SKM-1 (cell line): ENCODE results near the gene CD300LF.
A peak's percentile ranks its signal among the peaks of the same experiment; 100 is the strongest.

Source experiments
- DNase-seq: peaks from one replicate; lab custom pipeline; 2025; ENCODE audit not compliant: unreplicated experiment; lab: John Stamatoyannopoulos, UW

The CD300LF gene

DNA sequence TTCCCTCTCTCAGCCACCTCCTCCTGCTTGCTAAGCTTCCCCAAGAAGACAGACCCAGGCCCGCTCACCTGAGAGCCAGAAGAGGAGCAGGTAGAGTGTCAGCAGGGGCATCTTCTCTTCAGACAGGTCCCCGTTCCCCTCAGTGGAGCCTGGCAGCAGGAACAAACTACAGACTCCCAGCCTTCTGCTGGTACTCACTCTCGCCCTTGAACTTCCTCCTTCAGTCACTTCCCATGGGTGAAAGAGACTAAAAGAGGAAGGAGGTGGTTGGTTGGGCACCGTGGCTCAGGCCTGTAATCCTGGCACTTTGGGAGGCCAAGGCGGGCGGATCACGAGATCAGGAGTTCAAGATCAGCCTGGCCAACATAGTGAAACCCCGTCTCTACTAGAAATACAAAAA, at the start of gene CD300LF:
CD300LF (minus strand) TSS at position 168 of the 400 bp plus-strand sequence; CDS start at position 111, 57 bp downstream.
- DNase-seq, result peak; percentile 91

DNA sequence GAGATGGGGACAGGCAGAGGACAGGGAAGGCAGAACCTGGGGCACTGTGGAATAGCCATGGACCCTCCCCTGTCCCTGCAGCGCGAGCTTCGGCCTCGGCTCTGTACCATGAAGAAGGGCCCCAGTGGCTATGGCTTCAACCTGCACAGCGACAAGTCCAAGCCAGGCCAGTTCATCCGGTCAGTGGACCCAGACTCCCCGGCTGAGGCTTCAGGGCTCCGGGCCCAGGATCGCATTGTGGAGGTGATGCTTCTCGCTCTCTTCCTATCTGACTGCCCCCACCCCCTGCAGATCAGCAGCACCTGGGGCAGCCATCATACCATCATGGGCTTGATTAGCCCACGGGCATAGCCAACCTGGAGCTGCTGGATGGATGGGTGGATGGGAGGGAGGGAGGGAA, 49.2 kb upstream of the CD300LF start:
- no peak for DNase-seq

DNA sequence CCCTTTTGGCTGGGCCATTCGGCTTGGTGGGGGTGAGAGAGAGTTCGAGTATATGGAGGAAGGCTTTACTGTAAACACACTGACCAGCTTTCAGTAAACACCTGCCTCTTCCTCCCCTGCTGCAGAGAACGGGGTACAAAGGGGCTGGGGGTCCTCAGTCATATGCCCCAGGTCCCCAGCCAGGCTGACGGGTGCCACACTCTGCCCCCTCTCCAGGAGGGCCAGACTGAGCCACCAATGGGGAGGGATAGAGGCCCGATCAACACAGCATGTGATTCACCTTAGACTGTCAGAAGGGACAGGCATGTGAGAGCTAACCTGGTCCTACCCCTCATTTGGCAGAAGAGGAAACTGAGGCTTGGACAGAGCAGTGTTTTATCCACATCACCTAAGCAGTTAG, 48.7 kb upstream of the CD300LF start:
- no peak for DNase-seq

DNA sequence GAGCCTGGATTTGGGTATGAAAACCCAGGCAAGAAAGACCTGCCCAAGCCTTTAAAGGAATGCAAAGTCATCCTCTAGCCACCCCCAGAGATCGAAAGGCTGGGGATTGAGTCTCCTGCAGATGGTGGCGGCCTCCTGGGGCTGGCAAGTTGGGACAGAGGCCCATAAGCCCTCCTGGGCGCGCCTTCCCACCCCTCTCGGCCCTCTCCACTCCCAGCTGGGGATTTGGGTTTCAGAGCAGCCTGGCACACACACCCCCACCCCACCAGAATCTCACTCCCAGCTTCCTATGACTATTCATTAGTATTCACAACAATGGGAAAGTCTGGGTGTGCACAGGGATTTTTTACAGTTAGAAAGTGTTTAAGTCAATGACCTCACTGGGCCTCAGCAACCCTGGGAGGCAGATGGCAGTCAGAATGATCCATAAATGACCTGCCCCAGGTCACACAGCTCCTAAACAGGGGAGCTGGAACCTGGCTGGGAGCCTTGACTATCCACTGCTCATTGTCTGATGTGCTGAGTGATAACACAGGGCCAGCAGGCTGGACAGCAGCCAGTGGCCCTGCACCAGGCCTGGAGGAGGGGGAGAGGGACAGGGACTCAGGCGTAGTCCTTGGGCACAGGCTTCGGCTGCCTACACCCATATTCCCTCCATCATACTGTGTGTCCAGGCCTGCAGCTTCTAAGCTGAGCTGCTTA, 47.8 kb upstream of the CD300LF start:
- DNase-seq, result no peak

DNA sequence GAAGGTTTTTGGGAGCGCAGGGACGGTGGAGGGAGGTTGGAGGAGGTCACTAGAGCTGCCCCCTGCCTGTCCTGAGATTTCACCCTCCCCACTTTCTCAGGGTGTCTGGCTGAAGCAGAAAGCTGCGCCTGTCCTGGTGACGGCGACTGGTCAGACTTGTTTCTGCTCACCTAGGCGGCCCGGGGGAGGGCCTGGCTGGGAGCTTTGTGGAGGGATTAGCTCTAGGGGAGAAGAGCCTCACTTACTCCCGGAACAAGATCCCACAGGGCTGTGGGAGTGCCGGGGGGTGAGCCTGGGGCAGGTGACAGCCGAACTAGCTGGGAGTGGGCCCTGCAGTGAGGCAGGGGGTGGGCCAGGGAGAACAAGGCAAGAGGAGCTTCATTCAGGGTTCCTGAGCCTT, 47.2 kb upstream of the CD300LF start:
- DNase-seq, result no peak

DNA sequence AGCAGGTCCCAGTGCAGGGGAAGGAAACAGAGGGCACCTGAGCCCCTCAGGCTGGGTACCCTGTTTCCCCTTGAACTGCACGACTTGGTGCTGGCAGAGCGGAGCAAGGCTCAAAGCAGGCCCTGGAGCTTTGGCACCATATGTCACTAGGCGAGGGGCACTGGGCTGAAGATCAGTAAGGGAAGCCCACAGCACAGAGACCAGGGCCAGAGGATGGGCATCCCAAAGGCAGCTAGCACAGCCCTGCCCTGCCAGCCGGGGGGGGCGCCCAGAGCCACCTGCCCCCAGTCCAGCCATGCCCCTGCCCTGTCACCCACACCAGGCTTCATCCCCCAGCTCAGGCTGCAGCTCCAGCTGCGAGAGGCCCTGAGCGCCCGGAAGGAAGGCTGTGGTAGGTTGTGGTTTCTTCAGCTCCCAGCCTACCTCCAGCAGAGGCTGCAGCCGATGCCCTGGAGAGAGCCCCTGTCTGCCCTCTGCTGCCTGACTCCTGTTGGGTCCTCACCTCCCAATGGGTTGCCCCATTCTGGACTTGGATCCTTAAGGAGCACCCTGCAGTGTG, 46.6 kb upstream of the CD300LF start:
- DNase-seq, result no peak

DNA sequence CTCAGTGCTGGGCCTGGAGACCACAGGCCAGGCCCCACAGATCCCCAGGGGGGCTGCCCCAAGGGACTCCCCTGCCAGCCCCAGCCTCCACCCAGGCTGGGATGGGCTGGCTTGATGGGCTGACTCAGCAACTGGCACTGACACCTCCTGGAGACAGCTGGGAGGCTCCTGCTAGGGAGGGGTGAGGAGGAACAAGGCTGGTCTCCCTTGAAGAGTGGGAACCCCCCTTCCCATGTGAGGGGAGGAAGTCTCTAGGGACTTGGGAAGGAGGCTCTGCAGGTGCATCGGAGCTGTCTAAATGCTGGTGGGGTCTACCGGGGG, 46.1 kb upstream of the CD300LF start:
- no peak for DNase-seq

DNA sequence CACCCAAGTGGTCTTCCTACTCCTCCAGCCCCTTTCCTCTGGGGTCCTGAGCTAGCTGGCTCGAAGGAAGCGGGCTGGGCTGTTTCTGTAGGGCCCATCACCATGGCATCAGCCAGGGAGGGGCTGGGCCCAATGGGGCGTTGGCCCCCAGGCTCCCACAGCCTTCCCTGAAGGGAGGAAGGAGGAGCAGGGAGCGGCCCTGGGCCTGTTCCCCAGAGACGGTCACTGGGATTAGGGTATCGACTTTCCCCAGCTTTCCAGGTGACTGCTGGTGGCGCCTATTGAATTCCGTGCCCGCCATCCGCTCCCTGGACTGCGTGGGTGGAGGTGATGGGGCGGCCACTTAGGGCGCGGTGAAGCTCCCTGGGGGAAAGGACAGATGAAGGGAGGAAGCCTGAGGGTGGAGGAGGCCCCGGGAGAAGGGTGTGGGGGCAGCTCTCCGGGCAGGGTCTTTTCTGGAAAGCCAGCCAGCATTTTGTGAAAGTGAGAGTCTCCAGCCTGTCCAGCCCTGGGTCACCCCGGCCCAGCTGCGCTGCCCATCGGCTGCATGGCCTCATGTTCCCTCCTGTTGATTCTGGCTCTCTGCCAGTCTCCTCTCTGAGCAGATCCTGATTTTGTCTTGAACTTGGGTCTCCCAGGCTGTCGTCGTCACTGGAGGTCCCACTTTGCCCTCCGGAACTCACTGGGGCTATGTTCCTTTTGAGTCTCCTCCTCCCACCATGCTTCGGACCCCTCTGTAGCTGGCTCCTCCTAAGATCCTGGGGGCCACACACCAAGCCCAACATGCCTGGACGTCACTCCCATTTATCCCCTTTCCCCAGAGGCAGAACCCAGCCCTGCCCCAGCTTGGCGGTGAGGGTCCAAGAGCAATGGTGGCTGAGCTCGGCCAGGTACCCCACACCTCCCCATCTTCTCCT, 45.5 kb upstream of the CD300LF start:
- no peak for DNase-seq

DNA sequence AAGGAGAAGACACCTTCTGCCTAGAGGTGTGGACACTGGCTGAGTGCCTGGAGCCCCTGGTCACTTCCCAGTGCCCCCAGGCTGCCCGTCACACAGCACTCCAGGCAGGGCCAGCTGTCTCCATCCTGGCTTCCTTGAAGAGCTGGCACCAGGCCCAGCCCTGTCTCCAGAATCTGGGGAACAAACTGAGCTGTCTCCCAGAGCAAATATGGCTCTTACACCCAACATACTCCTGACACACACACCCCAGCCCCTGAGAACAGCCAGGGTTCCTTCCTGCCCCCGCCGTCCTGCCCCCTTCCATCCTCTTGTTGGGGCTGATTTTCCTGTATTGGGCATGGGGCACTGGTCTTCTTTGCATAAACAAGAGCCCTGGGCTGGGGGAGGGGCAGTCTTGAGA, 44.8 kb upstream of the CD300LF start:
- DNase-seq, result no peak

DNA sequence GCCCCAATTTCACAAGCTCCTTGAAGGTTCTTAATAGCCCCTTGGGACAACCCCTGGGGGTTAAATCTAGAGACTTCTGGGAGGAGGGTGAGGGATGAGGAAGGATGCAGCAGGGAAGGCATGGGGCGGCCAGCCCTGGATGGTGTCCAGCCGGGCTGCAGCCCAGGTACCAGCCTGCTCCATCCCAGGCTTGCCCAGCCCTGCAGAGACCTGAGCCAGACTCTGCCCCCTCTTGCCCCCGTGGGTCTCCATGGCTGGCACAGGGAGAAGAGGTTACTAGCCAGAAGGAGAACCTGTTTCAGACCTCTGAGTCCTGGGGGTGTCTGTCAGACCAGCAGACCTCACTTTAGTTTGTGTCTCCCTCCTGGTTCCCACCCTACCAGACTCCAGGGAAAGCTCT, 44.2 kb upstream of the CD300LF start:
- no peak for DNase-seq

DNA sequence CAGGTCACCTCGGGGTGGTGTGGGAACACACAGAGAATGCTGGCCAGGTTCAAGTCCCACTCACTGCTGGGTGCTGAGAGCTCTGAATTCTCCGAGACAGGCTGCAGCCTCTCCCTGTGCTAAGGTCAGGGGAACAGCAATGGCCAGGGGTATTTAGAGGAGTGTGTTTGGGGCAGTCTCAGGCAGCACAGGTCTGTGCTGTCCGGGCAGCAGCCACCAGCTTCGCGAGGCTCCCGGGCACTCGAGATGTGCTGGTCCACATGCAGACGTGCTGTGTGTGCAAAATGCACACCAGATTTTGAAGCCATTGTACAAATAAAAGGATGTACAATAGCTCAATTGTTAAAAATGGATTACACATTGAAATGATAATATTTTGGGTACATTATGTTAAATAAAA, 42.8 kb upstream of the CD300LF start:
- DNase-seq, result no peak

DNA sequence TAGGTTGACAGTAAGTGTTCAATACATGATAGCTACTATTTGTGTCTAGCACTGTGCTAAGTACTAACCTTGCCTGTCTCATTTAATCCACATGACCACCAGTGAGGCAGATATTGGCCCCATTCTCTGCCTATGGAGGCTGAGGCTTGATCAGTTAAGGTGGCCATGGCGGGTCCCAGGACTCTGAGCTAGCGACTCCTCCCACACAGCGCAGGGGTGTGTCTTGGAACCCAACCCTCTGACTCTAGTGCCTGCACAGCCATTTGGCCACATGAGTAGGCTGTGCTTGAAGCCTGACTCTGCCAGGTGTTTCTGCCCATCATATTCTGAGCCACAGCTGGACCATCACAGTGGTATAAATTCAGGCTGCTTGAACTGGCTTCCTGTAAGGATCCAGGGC, 42.1 kb upstream of the CD300LF start:
- DNase-seq, result no peak

DNA sequence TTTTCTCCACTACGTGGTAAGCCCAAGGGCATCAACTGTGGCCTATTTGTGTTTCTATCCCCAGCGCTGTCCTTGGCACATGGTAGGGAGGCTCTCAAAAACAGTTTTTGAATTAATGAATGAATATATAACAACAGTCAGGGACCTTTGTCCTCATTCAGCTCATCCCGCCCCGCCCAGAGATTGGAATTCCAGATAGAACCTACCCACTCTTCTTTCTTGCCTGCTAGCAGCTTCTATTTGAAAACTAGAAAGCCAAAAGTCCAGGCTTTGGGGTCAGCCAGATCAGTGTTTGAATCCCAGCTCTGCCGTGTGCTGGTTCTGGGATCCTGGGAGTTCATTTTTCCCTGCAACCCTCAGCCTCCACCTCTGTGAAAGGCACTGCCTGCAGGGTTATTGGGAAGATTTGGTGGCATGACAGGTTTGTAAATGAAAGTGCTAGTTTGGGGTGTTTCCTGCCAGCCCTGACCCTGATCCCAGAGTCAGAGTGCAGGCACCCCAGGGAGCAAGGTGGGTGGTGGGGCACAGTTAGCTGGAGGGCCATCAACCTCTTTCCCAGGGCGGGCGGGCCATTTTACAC, 40.2 kb upstream of the CD300LF start:
- DNase-seq, result no peak

DNA sequence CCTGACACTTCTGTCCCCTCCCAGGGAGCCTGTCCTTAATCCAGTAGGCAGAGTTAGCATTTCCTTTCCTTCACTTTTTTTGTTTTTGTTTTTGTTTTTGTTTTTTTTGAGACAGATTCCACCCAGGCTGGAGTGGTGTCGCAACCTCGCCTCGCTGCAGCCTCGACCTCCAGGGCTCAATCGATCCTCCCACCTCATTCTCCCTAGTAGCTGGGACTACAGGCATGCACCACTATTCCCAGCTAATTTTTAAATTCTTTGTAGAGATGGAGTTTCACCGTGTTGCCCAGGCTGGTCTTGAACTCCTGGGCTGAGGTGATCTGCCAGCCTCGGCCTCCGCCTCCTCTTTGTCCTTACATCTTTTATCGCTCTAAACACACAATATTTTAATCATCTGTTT, 39.7 kb upstream of the CD300LF start:
- DNase-seq, result no peak

DNA sequence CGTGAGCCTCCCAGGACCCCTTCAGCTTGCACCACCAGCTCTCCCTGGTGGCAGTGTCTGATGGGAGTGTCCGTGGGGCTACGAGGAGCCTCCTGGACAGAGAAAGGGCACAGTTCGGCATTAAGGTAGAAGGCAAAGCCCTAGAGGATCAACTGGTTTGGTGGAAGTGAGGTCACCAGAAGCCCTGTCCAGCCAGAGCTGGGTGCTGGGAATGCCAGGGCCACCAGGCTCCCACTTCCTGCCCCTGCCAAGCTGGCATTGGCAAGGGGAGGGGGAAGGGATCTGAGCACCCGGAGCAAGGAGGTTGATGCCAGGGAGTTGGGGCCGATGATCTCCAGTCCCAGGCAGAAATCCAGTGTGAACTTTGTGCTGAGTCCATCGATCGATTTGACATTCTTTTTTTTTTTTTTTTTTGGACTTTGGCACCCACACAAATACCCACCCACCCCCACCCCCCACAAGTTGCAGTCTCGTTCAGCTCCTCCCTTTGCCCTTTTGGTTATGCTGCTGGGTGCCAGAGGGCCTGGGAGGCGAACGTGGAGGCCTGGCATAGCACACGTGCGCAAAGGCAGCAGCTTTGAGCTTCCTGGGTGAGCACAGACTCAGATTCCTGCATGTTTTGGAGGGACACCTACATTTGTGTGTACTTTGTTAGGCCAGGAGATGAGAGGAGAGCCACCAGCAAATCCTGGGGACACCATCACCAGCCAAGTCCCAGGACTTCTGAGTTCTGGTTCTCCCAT, 37.8 kb upstream of the CD300LF start:
- DNase-seq, result no peak

DNA sequence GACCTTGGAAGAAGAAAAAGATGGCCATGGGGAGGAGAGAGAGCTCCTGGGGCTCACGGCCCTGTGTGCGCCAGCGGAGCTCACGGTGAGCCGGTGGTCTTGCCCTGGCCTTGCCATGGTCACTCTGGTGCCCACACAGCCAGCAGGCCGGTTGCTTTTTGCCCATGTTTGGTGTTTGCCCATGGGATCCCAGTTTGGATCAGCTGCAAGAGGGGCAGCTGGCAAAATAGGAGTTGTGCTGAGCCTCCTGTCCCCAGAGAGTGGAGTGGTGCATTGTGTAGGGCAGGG, 37.3 kb upstream of the CD300LF start:
- DNase-seq, result no peak

DNA sequence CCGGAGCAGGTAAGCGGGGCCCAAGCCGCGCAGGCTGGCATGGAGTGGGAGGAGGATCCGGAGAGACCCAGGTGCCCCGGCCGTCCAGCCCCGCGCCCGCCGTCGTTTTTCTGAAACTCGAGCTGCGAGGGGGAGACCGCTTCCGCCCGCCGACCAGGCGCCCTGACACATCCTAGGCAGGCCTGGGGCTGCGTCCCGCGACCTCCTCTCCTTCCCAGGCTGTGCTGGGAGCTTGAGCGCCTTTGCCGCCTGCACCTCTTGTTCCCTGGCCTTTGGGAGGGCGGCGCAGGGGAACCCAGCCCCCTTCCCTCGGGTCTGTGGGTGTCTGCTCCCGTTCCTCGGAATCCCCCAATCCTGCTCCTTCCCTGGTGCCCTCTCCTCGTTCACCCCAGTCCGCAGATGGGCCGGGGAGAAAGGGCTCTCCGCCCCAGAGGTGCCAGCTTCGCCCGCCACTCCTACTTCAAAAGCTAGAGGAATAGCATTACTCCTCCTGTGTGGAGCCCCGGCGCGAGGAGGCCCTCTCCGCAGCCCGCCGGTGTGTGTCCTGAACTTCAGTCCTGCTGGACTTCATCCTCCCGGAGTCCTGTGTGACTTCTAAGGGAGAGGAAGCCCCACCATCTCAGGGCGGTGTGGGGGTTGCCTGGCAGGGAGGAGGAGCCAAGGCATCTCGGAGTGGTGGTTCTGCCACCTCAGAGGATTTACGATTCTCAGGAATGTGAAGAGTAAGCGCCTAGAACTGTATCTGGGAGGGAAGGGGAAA, 36.7 kb upstream of the CD300LF start:
- DNase-seq, result no peak

DNA sequence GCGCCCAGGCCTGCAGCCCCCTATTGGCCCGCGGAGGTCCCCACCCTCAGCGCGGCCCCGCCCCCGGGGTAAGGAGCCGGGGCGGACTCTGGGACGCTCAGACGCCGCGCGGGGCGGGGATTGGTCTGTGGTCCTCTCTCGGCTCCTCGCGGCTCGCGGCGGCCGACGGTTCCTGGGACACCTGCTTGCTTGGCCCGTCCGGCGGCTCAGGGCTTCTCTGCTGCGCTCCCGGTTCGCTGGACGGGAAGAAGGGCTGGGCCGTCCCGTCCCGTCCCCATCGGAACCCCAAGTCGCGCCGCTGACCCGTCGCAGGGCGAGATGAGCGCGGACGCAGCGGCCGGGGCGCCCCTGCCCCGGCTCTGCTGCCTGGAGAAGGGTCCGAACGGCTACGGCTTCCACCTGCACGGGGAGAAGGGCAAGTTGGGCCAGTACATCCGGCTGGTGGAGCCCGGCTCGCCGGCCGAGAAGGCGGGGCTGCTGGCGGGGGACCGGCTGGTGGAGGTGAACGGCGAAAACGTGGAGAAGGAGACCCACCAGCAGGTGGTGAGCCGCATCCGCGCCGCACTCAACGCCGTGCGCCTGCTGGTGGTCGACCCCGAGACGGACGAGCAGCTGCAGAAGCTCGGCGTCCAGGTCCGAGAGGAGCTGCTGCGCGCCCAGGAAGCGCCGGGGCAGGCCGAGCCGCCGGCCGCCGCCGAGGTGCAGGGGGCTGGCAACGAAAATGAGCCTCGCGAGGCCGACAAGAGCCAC, 36.0 kb upstream of the CD300LF start, which contains the start of gene NHERF1:
NHERF1 (plus strand) TSS at position 100 of the 750 bp plus-strand sequence; CDS start at position 319, 219 bp downstream.
- peak; percentile 89 for DNase-seq

DNA sequence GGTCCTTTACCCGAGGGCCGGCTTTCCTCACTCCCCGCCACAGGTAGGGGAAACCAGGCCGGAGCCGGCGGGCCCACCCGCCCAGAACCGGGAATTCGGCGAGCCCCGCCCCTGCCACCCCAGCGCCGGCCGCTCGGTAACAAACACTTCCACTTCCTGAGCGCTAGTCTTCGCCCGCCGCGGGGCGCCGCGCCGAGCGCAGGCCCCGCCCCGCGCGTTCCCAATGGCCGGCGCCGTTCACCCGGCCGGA, 35.5 kb upstream of the CD300LF start:
- no peak for DNase-seq

DNA sequence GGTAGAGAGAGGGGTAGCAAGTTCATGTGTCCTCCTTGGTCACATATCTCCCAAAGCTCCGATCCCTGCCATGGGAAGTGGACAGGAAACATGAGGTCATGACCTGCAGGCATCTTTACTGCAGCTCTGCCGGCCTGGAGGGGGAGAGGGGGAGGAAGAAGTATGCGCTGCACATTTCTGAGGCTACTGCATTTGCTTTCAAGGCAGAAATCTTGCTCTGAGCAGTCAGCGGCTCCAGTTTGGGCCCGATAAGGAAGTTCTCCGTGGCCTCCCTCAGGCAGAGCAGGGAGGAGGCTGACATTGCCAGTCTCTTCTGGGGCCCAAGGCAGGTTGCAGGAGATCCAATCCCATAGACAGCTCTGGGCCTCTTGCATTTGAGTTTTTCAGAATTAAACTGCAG, 34.2 kb upstream of the CD300LF start:
- DNase-seq, result peak; percentile 43
